Neural crest cell (in vitro differentiated cells): ENCODE results near the gene TMUB1. TPM values are rescaled to one million over a fixed set of nuclear protein-coding genes. Genes with fewer than 3 reads are reported as not detected.

Experiments
- DNase-seq: peaks from one replicate; pipeline ENCODE4 v3.0.0; 2021; ENCODE audit warnings: low read depth, mixed read lengths, low spot score
- H3K27ac Mint-ChIP-seq: one replicate; pipeline ENCODE4 v1.8.0; 2021; ENCODE audit warnings: mild to moderate bottlenecking, mixed read lengths; ENCODE audit not compliant: unreplicated experiment
- H3K27me3 Mint-ChIP-seq: 2 replicates; pipeline ENCODE4 v1.8.0; 2021; ENCODE audit warnings: low read depth, mild to moderate bottlenecking, mixed read lengths
- H3K36me3 Mint-ChIP-seq: 2 replicates; pipeline ENCODE4 v1.8.0; 2021; ENCODE audit warnings: low read depth, mild to moderate bottlenecking, mixed read lengths
- H3K4me1 Mint-ChIP-seq: 2 replicates; pipeline ENCODE4 v1.8.0; 2021; ENCODE audit warnings: mixed read lengths
- H3K4me3 Mint-ChIP-seq: one replicate; pipeline ENCODE4 v1.8.0; 2021; ENCODE audit warnings: mild to moderate bottlenecking, mixed read lengths
- H3K9me3 Mint-ChIP-seq: 2 replicates; pipeline ENCODE4 v1.8.0; 2021; ENCODE audit warnings: mixed read lengths
- CTCF ChIP-seq: fragments of 200-600 bp; sonication (generic); conservative IDR thresholded peaks from 2 replicates; pipeline ENCODE4 v1.5.0; 2021; ENCODE audit warnings: antibody characterized with exemption, mild to moderate bottlenecking
- total RNA-seq: library from RNA; stranded (reverse); gene quantifications from 2 replicates; pipeline ENCODE4 v1.2.1, GENCODE V29; 2021

Gene TMUB1
- total RNA-seq, 1 donor from 2014 or later: 44.9 TPM

GRCh38 chr7:151064454-151064853 lies 18.8 kb downstream of the TMUB1 start:
- Mint-ChIP-seq H3K9me3 (no peaks in the 10 kb centered on the region), H3K27me3 (no peaks in the 10 kb centered on the region), H3K4me3 (no peak overlapping the region), H3K4me1 (peaks cover 20% of the 10 kb centered on the region), H3K27ac (no peak overlapping the region), H3K36me3 (peaks cover 2% of the 10 kb centered on the region)
- no peak for TF ChIP-seq CTCF
- no peak for DNase-seq

GRCh38 chr7:151063212-151063561 lies 20.1 kb downstream of the TMUB1 start:
- peak overlapping the region; percentile 47 for H3K4me3 Mint-ChIP-seq
- no peak for TF ChIP-seq CTCF
- H3K27ac Mint-ChIP-seq: no peak overlapping the region
- H3K27me3 Mint-ChIP-seq: no peaks in the 10 kb centered on the region
- H3K36me3 Mint-ChIP-seq: no peaks in the 10 kb centered on the region
- peaks cover 31% of the 10 kb centered on the region for H3K4me1 Mint-ChIP-seq
- no peak for DNase-seq
- no peaks in the 10 kb centered on the region for H3K9me3 Mint-ChIP-seq

GRCh38 chr7:151062399-151063211 lies 20.7 kb downstream of the TMUB1 start:
- Mint-ChIP-seq H3K27me3 (no peaks in the 10 kb centered on the region), H3K4me1 (peaks cover 36% of the 10 kb centered on the region), H3K36me3 (no peaks in the 10 kb centered on the region), H3K4me3 (peak overlapping the region; percentile 92), H3K9me3 (no peaks in the 10 kb centered on the region), H3K27ac (no peak overlapping the region)
- peak; percentile 53 for DNase-seq
- no peak for TF ChIP-seq CTCF

GRCh38 chr7:151062111-151062398 lies 21.2 kb downstream of the TMUB1 start:
- no peak for TF ChIP-seq CTCF
- peaks cover 41% of the 10 kb centered on the region for H3K4me1 Mint-ChIP-seq
- no peaks in the 10 kb centered on the region for H3K9me3 Mint-ChIP-seq
- DNase-seq: no peak
- no peak overlapping the region for H3K27ac Mint-ChIP-seq
- peak overlapping the region; percentile 92 for H3K4me3 Mint-ChIP-seq
- H3K36me3 Mint-ChIP-seq: no peaks in the 10 kb centered on the region
- no peaks in the 10 kb centered on the region for H3K27me3 Mint-ChIP-seq

GRCh38 chr7:151061213-151062110 lies 21.8 kb downstream of the TMUB1 start:
- no peaks in the 10 kb centered on the region for H3K9me3 Mint-ChIP-seq
- H3K4me1 Mint-ChIP-seq: peaks cover 47% of the 10 kb centered on the region
- H3K4me3 Mint-ChIP-seq: peak overlapping the region; percentile 92
- DNase-seq: no peak
- H3K27me3 Mint-ChIP-seq: no peaks in the 10 kb centered on the region
- H3K36me3 Mint-ChIP-seq: no peaks in the 10 kb centered on the region
- TF ChIP-seq CTCF: no peak
- no peak overlapping the region for H3K27ac Mint-ChIP-seq
